H1 (cell line): Measurements from ENCODE around the gene DOLK. TPM values are rescaled to one million over a fixed set of nuclear protein-coding genes. Genes with fewer than 3 reads are reported as not detected.

Experiments
- CTCF ChIA-PET: fragments of 300-600 bp; sonication (Branson Sonifier 250); formaldehyde crosslinking; loops from one replicate; lab custom pipeline; 2021; ENCODE audit not compliant: partially characterized antibody; lab: Charles Lee
- POLR2A ChIA-PET: fragments of 300-600 bp; sonication (Branson Sonifier 250); formaldehyde crosslinking; loops from one replicate; lab custom pipeline; 2021; ENCODE audit warnings: inconsistent platforms; ENCODE audit not compliant: partially characterized antibody; lab: Charles Lee
- DNase-seq, 2 experiments: peaks; one replicate each; pipeline versions ENCODE4 v3.0.0 to v3.0.0-alpha.2; 2010 to 2022; ENCODE audit warnings: low spot score in 2 of 2, low read depth in 1 of 2, mixed read lengths in 1 of 2
- FAIRE-seq: peaks from 2 replicates; lab custom pipeline; 2011; peaks lifted over from hg19 to GRCh38; lab: Jason Lieb, UNC
- H2AFZ ChIP-seq: 2 replicates; pipeline ENCODE4 v1.8.1; 2012; ENCODE audit warnings: low read length, inconsistent platforms
- H2AK5ac ChIP-seq: 2 replicates; pipeline ENCODE4 v1.6.1; 2013; ENCODE audit warnings: low read depth, low read length
- H2BK120ac ChIP-seq: replicated peaks from 2 replicates; pipeline ENCODE3; 2013; ENCODE audit warnings: low read depth, low read length, inconsistent platforms
- H2BK12ac ChIP-seq: 2 replicates; pipeline ENCODE4 v1.6.1; 2013; ENCODE audit warnings: low read depth, low read length
- H2BK15ac ChIP-seq: 2 replicates; pipeline ENCODE4 v1.6.1; 2013; ENCODE audit warnings: low read length
- H2BK20ac ChIP-seq: 2 replicates; pipeline ENCODE4 v1.6.1; 2013; ENCODE audit warnings: low read length
- H2BK5ac ChIP-seq: 2 replicates; pipeline ENCODE4 v1.6.1; 2013; ENCODE audit warnings: low read depth, low read length
- H3K14ac ChIP-seq: 2 replicates; pipeline ENCODE4 v1.6.1; 2013; ENCODE audit warnings: inconsistent platforms; ENCODE audit not compliant: insufficient read length
- H3K18ac ChIP-seq: 2 replicates; pipeline ENCODE4 v1.6.1; 2013; ENCODE audit warnings: low read length; ENCODE audit errors: extremely low read depth
- H3K23ac ChIP-seq: 2 replicates; pipeline ENCODE4 v1.6.1; 2013; ENCODE audit warnings: inconsistent platforms; ENCODE audit not compliant: insufficient read length
- H3K23me2 ChIP-seq: 2 replicates; pipeline ENCODE4 v1.6.1; 2013; ENCODE audit warnings: low read depth, low read length
- H3K27ac ChIP-seq: 2 replicates; pipeline ENCODE4 v1.6.1; 2011; ENCODE audit warnings: low read depth, low read length, inconsistent platforms
- H3K27me3 ChIP-seq, 4 experiments: replicated peaks in 1 of 4; 1 replicate in 1 of 4; 2 replicates in 3 of 4; pipeline versions ENCODE4 v1.6.1 to v1.8.1; 2011 to 2013; ENCODE audit warnings: low read length in 3 of 4, mild to moderate bottlenecking in 3 of 4, inconsistent platforms in 2 of 4, mixed read lengths in 2 of 4, moderate library complexity in 1 of 4; ENCODE audit not compliant: control insufficient read depth in 3 of 4, insufficient read depth in 3 of 4; ENCODE audit errors: extremely low read depth in 1 of 4
- H3K36me3 ChIP-seq, 4 experiments: 2 replicates each; pipeline versions ENCODE4 v1.6.1 to v1.8.1; 2011 to 2013; ENCODE audit warnings: mild to moderate bottlenecking in 4 of 4, low read length in 3 of 4, moderate library complexity in 2 of 4, control low read depth in 1 of 4, inconsistent platforms in 1 of 4; ENCODE audit not compliant: insufficient read depth in 4 of 4, control insufficient read depth in 2 of 4
- H3K4ac ChIP-seq: replicated peaks from 2 replicates; pipeline ENCODE3; 2013; ENCODE audit warnings: low read length, low read depth, mixed read lengths, inconsistent platforms; ENCODE audit not compliant: insufficient read length
- H3K4me1 ChIP-seq, 4 experiments: replicated peaks in 1 of 4; 1 replicate in 1 of 4; 2 replicates in 3 of 4; pipeline versions ENCODE4 v1.6.1 to v1.8.1; 2011 to 2013; ENCODE audit warnings: low read length in 3 of 4, inconsistent platforms in 2 of 4, mixed read lengths in 1 of 4; ENCODE audit not compliant: insufficient read depth in 4 of 4, control insufficient read depth in 3 of 4
- H3K4me2 ChIP-seq, 2 experiments: 2 replicates each; pipeline versions ENCODE4 v1.6.1 to v1.8.1; 2011 to 2013; ENCODE audit warnings: low read depth in 2 of 2, low read length in 2 of 2, control low read depth in 1 of 2, inconsistent platforms in 1 of 2, mild to moderate bottlenecking in 1 of 2; ENCODE audit not compliant: insufficient read depth in 1 of 2
- H3K4me3 ChIP-seq, 4 experiments: fragments of 200-600, 300-600 bp in 1 of 4; sonication (generic), shearing (Covaris generic), sonication (Bioruptor Twin) in 1 of 4; 2 replicates each; pipeline versions ENCODE4 v1.5.1 to v1.8.1; 2011 to 2016; ENCODE audit warnings: low read length in 4 of 4, low read depth in 3 of 4, control low read depth in 2 of 4, inconsistent platforms in 2 of 4, mild to moderate bottlenecking in 2 of 4, mixed read lengths in 1 of 4, moderate library complexity in 1 of 4; ENCODE audit not compliant: insufficient read depth in 2 of 4; ENCODE audit errors: extremely low read depth in 1 of 4
- H3K56ac ChIP-seq: replicated peaks from 2 replicates; pipeline ENCODE3; 2013; ENCODE audit warnings: low read depth, mild to moderate bottlenecking, mixed read lengths, low read length, inconsistent platforms; ENCODE audit not compliant: insufficient read length
- H3K79me1 ChIP-seq: 2 replicates; pipeline ENCODE4 v1.6.1; 2013; ENCODE audit warnings: low read depth, low read length, control low read depth
- H3K79me2 ChIP-seq, 2 experiments: 2 replicates each; pipeline versions ENCODE4 v1.6.1 to v1.8.1; 2012 to 2013; ENCODE audit warnings: low read length in 2 of 2, mild to moderate bottlenecking in 2 of 2, inconsistent platforms in 1 of 2; ENCODE audit not compliant: insufficient read depth in 2 of 2, control insufficient read depth in 1 of 2
- H3K9ac ChIP-seq, 4 experiments: replicated peaks in 1 of 4; 1 replicate in 1 of 4; 2 replicates in 3 of 4; pipeline versions ENCODE4 v1.6.1 to v1.8.1; 2011 to 2013; ENCODE audit warnings: low read depth in 3 of 4, low read length in 3 of 4, control low read depth in 2 of 4, mild to moderate bottlenecking in 2 of 4, moderate library complexity in 2 of 4, inconsistent platforms in 1 of 4; ENCODE audit errors: extremely low read depth in 1 of 4
- H3K9me3 ChIP-seq, 2 experiments: 2 replicates each; pipeline versions ENCODE4 v1.6.1 to v1.8.1; 2012 to 2013; ENCODE audit warnings: mild to moderate bottlenecking in 2 of 2, moderate library complexity in 2 of 2, control low read depth in 1 of 2, inconsistent platforms in 1 of 2, low read depth in 1 of 2, low read length in 1 of 2, mixed read lengths in 1 of 2; ENCODE audit not compliant: insufficient read depth in 2 of 2
- H4K20me1 ChIP-seq, 2 experiments: replicated peaks in 1 of 2; 2 replicates each; pipeline versions ENCODE3 to v1.8.1; 2011 to 2013; ENCODE audit warnings: inconsistent platforms in 2 of 2, low read length in 2 of 2, mild to moderate bottlenecking in 1 of 2; ENCODE audit not compliant: insufficient read depth in 2 of 2, control insufficient read depth in 1 of 2
- H4K5ac ChIP-seq: 2 replicates; pipeline ENCODE4 v1.6.1; 2013; ENCODE audit warnings: low read length, low read depth, mixed read lengths, inconsistent platforms; ENCODE audit not compliant: insufficient read length
- H4K8ac ChIP-seq: 2 replicates; pipeline ENCODE4 v1.8.0; 2013; ENCODE audit warnings: mild to moderate bottlenecking, moderate library complexity, low read length, inconsistent platforms; ENCODE audit not compliant: insufficient read depth; ENCODE audit errors: extremely low read depth
- H4K91ac ChIP-seq: replicated peaks from 2 replicates; pipeline ENCODE3; 2013; ENCODE audit warnings: low read length, mixed read lengths, inconsistent platforms; ENCODE audit not compliant: insufficient read length
- BACH1 ChIP-seq: IDR thresholded peaks from 2 replicates; pipeline ENCODE4 v1.6.1; 2012; ENCODE audit warnings: low read length, improper control_type of control experiment
- BRCA1 ChIP-seq: IDR thresholded peaks from 2 replicates; pipeline ENCODE4 v1.6.1; 2012; ENCODE audit warnings: low read depth, low read length, improper control_type of control experiment
- CEBPB ChIP-seq: IDR thresholded peaks from 2 replicates; pipeline ENCODE4 v1.6.1; 2012; ENCODE audit warnings: low read depth, low read length
- GTF2F1 ChIP-seq: IDR thresholded peaks from 2 replicates; pipeline ENCODE4 v1.6.1; 2012; ENCODE audit warnings: low read depth, low read length, improper control_type of control experiment, borderline replicate concordance
- HDAC6 ChIP-seq: IDR thresholded peaks from one replicate; pipeline ENCODE4 v1.7.1; 2012; ENCODE audit warnings: low read depth, mild to moderate bottlenecking, inconsistent platforms, low read length, moderate library complexity
- RXRA ChIP-seq: IDR thresholded peaks from 2 replicates; pipeline ENCODE4 v1.6.1; 2011; ENCODE audit warnings: low read depth, mild to moderate bottlenecking, low read length, moderate library complexity; ENCODE audit not compliant: insufficient read depth
- SIN3A ChIP-seq, 2 experiments: IDR thresholded peaks in 1 of 2; conservative IDR thresholded peaks in 1 of 2; 2 replicates each; pipeline ENCODE4 v1.6.1; 2011 to 2012; ENCODE audit warnings: low read length in 2 of 2, improper control_type of control experiment in 1 of 2, low read depth in 1 of 2, mild to moderate bottlenecking in 1 of 2
- SIX5 ChIP-seq: IDR thresholded peaks from 2 replicates; pipeline ENCODE4 v1.6.1; 2011; ENCODE audit warnings: mild to moderate bottlenecking, low read depth, low read length
- SP2 ChIP-seq: IDR thresholded peaks from 2 replicates; pipeline ENCODE4 v1.6.1; 2012; ENCODE audit warnings: mild to moderate bottlenecking, low read length, inconsistent platforms
- SRF ChIP-seq: IDR thresholded peaks from 2 replicates; pipeline ENCODE4 v1.6.1; 2011; ENCODE audit warnings: mild to moderate bottlenecking, low read depth, low read length, moderate library complexity
- WGBS, 2 experiments: shearing (Covaris generic) in 1 of 2; methylation state at CpG; one replicate each; pipeline versions ENCODE4 v1.1.6 to v1.1.7; 2013 to 2015; ENCODE audit warnings: low lambda C conversion rate in 2 of 2, mixed read lengths in 2 of 2, inconsistent platforms in 1 of 2, low coverage in 1 of 2, missing lambda C conversion rate in 1 of 2; ENCODE audit not compliant: insufficient replicate concordance in 2 of 2, insufficient coverage in 1 of 2, insufficient read length in 1 of 2; ENCODE audit errors: extremely low coverage in 1 of 2, missing lambda C conversion rate in 1 of 2; 5-methylcytosine and 5-hydroxymethylcytosine counted together
- polyA plus RNA-seq, 7 experiments: library from polyadenylated mRNA; depleted of rRNA in 3 of 7; stranded (reverse) in 5 of 7; unstranded in 2 of 7; fragments of >200 nt in 5 of 7; fragments of 200-250 nt in 2 of 7; gene quantifications; 1 replicate in 5 of 7; 2 replicates in 1 of 7; 4 replicates in 1 of 7; pipeline versions ENCODE4 v1.2.1 to v1.2.3, GENCODE V29; 2011 to 2013; ENCODE audit warnings: missing spikeins in 2 of 7, mixed read lengths in 2 of 7
- total RNA-seq: library from RNA; stranded (reverse); fragmentation: NEBNext Ultra II Directional; extraction: Animal tissue kit (Norgen Biotek cat#: 25700); gene quantifications from 2 replicates; pipeline ENCODE4 v1.2.1, GENCODE V29; 2021
- TF ChIP-seq, protein P1 (sequence below): IDR thresholded peaks from 2 replicates; pipeline ENCODE4 v1.6.1; 2012; ENCODE audit warnings: inconsistent platforms

Gene DOLK
- total and polyA plus RNA-seq, 2 of the 8 experiments (the other 6 are each of a cell fraction or from before 2014, with no cell fraction given): 17.2 to 44.3 TPM

DNA sequence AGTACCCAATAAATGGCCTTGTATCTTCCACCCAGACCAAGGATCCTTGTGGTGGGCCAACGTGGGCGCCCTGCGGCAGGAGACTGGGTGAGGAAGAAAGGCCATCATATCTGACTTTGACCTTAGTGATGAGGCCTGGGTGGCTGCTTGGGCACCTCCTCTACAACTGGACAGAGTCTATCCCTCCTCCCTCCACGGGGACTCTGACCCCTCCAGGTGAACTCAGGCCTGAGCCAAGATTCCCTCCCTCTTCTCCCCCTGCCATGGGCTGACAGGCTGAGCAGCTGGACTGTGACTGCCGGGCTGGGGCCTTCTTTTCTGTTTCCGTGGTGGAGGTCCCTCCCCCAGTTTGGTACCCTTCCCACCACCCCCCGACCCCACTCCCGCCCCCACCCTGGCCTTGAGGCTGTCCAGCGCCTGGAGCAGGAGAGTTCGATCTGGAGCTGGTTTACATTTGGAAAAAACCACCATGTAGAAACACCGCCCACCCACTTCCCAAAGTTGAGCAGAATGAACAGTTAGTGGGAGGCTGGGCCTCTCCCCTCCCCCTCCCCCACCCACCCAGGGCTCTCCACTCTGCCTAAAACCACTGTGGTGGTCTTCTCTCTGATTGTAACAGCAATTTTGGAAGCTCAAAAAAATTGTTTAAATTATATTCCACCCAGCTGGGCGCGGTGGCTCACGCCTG, 27.9 kb downstream of the DOLK start:
- H4K8ac ChIP-seq: no peak overlapping the region
- no peak overlapping the region for H3K23ac ChIP-seq
- H3K4ac ChIP-seq: no peak overlapping the region
- ChIA-PET CTCF (interaction anchor here (0.6 to 2.6 kb wide), 4 partner anchors 10 to 136 kb away, joined by 3 to 10 read pairs (median 4); no protein-coding TSS in a partner anchor), POLR2A (interaction anchor here (1.1 to 2.9 kb wide), 8 partner anchors 8 to 222 kb away, joined by 3 to 18 read pairs (median 4); partner anchors contain the start of genes KYAT1 and LRRC8A)
- no peak overlapping the region for H3K4me2 ChIP-seq
- H2AFZ ChIP-seq: no peak overlapping the region
- no peak for DNase-seq
- no peak overlapping the region for H3K14ac ChIP-seq
- H3K18ac ChIP-seq: no peak overlapping the region
- H2BK12ac ChIP-seq: no peak overlapping the region
- H2BK5ac ChIP-seq: no peak overlapping the region
- TF ChIP-seq RXRA (no peak), HDAC6 (no peak), SIN3A (conservative IDR thresholded peaks at IDR 0.05 in 1 of 2, IDR thresholded peaks at IDR 0.05 in 1 of 2; ENCODE audit: low read depth in 1 of 2, low read length in 2 of 2) (no peak), BACH1 (no peak), BRCA1 (no peak), SRF (no peak), GTF2F1 (no peak), SIX5 (no peak), CEBPB (no peak), SP2 (no peak)
- TF ChIP-seq, protein P1, sequence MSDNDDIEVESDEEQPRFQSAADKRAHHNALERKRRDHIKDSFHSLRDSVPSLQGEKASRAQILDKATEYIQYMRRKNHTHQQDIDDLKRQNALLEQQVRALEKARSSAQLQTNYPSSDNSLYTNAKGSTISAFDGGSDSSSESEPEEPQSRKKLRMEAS: no peak
- 92% methylated on average over 9 of the region's 14 CpGs; no CpG with 5 or more reads in 1 of the 2 experiments for WGBS, 2 experiments
- H3K9ac ChIP-seq: no peak overlapping the region
- no peaks in the 10 kb centered on the region for H3K27me3 ChIP-seq
- H2BK15ac ChIP-seq: no peak overlapping the region
- H3K9me3 ChIP-seq: no peaks in the 10 kb centered on the region
- peaks cover 0 to 7% of the 10 kb centered on the region in 2 experiments; a peak in 1 of 4 replicates for H3K79me2 ChIP-seq
- peaks cover 2% of the 10 kb centered on the region; the same call in 1 of the 2 replicates for H3K23me2 ChIP-seq
- H3K4me1 ChIP-seq: peaks cover 0 to 10% (median 4%) of the 10 kb centered on the region in 4 experiments; a peak in 5 of 7 replicates
- no peaks in the 10 kb centered on the region for H3K79me1 ChIP-seq
- H2BK120ac ChIP-seq: no peak overlapping the region
- H3K36me3 ChIP-seq: peaks cover 0 to 23% (median 19%) of the 10 kb centered on the region in 4 experiments
- no peak overlapping the region for H3K27ac ChIP-seq
- no peak overlapping the region for H2BK20ac ChIP-seq
- no peak overlapping the region for H4K5ac ChIP-seq
- H4K91ac ChIP-seq: no peak overlapping the region
- H2AK5ac ChIP-seq: no peak overlapping the region
- no peak overlapping the region for H3K4me3 ChIP-seq
- peaks cover 3 to 8% of the 10 kb centered on the region in 2 experiments for H4K20me1 ChIP-seq
- no peak overlapping the region for H3K56ac ChIP-seq
- FAIRE-seq: no peak
